A549 (cell line): ENCODE results near the gene ALOX15B. TPM values are rescaled to one million over a fixed set of nuclear protein-coding genes. Genes with fewer than 3 reads are reported as not detected.

Source experiments
- ATAC-seq, 2 experiments: fragments of 200-7000 bp in 1 of 2; fragments of >200 bp in 1 of 2; cut with Nextera tagmentation in 1 of 2; cut with Tn5 transposase in 1 of 2; 3 replicates each; pipeline versions ENCODE4 v1.8.0 to v1.9.1; 2018 to 2020; ENCODE audit warnings: mild to moderate bottlenecking in 1 of 2, moderate library complexity in 1 of 2
- CTCF ChIA-PET: fragments of 300-600 bp; sonication (Branson Sonifier 250); formaldehyde crosslinking; extraction: SDS; loops from one replicate; lab custom pipeline; 2021; ENCODE audit warnings: antibody characterized with exemption, inconsistent platforms; lab: Yijun Ruan, JAX
- POLR2A ChIA-PET: fragments of 350-600 bp; formaldehyde crosslinking; extraction: SDS; loops from one replicate; lab custom pipeline; 2021; ENCODE audit warnings: antibody characterized with exemption, inconsistent platforms; lab: Yijun Ruan, JAX
- DNase-seq, 2 experiments: peaks; one replicate each; pipeline versions ENCODE4 v3.0.0 to v3.0.0-alpha.2; 2011 to 2016; ENCODE audit warnings: low read depth in 1 of 2, low spot score in 1 of 2
- FAIRE-seq: peaks from 2 replicates; lab custom pipeline; 2011; peaks lifted over from hg19 to GRCh38; lab: Jason Lieb, UNC
- H3K27ac ChIP-seq, 2 experiments: fragments of >200 bp; sonication (Bioruptor Twin); formaldehyde crosslinking; 3 replicates each; pipeline ENCODE4 v1.5.1; 2016 to 2017
- H3K4me1 ChIP-seq: fragments of >200 bp; sonication (Bioruptor Twin); formaldehyde crosslinking; 3 replicates; pipeline ENCODE4 v1.6.1; 2016
- H3K4me2 ChIP-seq: fragments of >200 bp; sonication (Bioruptor Twin); formaldehyde crosslinking; 3 replicates; pipeline ENCODE4 v1.6.1; 2016
- H3K4me3 ChIP-seq: fragments of >200 bp; sonication (Bioruptor Twin); formaldehyde crosslinking; 3 replicates; pipeline ENCODE4 v1.5.1; 2016
- H3K9me3 ChIP-seq: fragments of >200 bp; sonication (Bioruptor Twin); formaldehyde crosslinking; 3 replicates; pipeline ENCODE4 v1.6.1; 2016
- BHLHE40 ChIP-seq: IDR thresholded peaks from 2 replicates; pipeline ENCODE4 v1.6.1; 2012; ENCODE audit warnings: low read depth, low read length, inconsistent platforms
- CBX2 ChIP-seq: fragments of 200-600 bp; sonication (generic); IDR thresholded peaks from 2 replicates; pipeline ENCODE4 v1.6.1; 2016; ENCODE audit warnings: low read depth, mild to moderate bottlenecking, borderline replicate concordance
- CBX8 ChIP-seq: fragments of 200-600 bp; sonication (generic); IDR thresholded peaks from 2 replicates; pipeline ENCODE4 v1.6.1; 2016
- CHD2 ChIP-seq: fragments of 150-350 bp; IDR thresholded peaks from 2 replicates; pipeline ENCODE4 v1.6.1; 2014; ENCODE audit warnings: low read length; ENCODE audit not compliant: partially characterized antibody
- CTCF ChIP-seq: fragments of >200 bp; sonication (Bioruptor Twin); formaldehyde crosslinking; IDR thresholded peaks from 3 replicates; pipeline ENCODE4 v1.5.1; 2016
- EHMT2 ChIP-seq: fragments of 200-600 bp; sonication (generic); IDR thresholded peaks from 2 replicates; pipeline ENCODE4 v1.6.1; 2016; ENCODE audit warnings: antibody characterized with exemption, low read depth, mild to moderate bottlenecking, moderate library complexity
- EP300 ChIP-seq, 2 experiments: fragments of >200 bp; sonication (Bioruptor Twin); formaldehyde crosslinking; IDR thresholded peaks; 2 replicates in 1 of 2; 3 replicates in 1 of 2; pipeline ENCODE4 v1.6.1; 2016 to 2017
- FOSB ChIP-seq: fragments of 250-450 bp; sonication (Bioruptor Pico); IDR thresholded peaks from 2 replicates; pipeline ENCODE4 v1.5.0; 2020; ENCODE audit warnings: mild to moderate bottlenecking, moderate library complexity
- FOSL2 ChIP-seq, 2 experiments: fragments of 450-650 bp in 1 of 2; fragments of >200 bp in 1 of 2; sonication (Bioruptor Twin) in 1 of 2; formaldehyde crosslinking; IDR thresholded peaks; 2 replicates each; pipeline versions ENCODE4 v1.5.0 to v1.6.1; 2016 to 2020; ENCODE audit warnings: mild to moderate bottlenecking in 1 of 2, moderate library complexity in 1 of 2
- FOXS1 ChIP-seq: fragments of 250-450 bp; sonication (Bioruptor Pico); IDR thresholded peaks from 2 replicates; pipeline ENCODE4 v1.5.0; 2020; ENCODE audit warnings: mild to moderate bottlenecking, moderate library complexity
- HEYL ChIP-seq: fragments of 250-450 bp; sonication (Bioruptor Pico); IDR thresholded peaks from 2 replicates; pipeline ENCODE4 v1.8.0; 2021; ENCODE audit warnings: mild to moderate bottlenecking, moderate library complexity
- JUNB ChIP-seq: fragments of >200 bp; sonication (Bioruptor Twin); formaldehyde crosslinking; IDR thresholded peaks from 2 replicates; pipeline ENCODE4 v1.6.1; 2016
- KDM1A ChIP-seq: fragments of 200-600 bp; sonication (generic); IDR thresholded peaks from 2 replicates; pipeline ENCODE4 v1.6.1; 2016; ENCODE audit warnings: low read depth, mild to moderate bottlenecking
- KDM5A ChIP-seq: fragments of 200-600 bp; sonication (generic); IDR thresholded peaks from 2 replicates; pipeline ENCODE4 v1.6.1; 2016; ENCODE audit warnings: antibody characterized with exemption, mild to moderate bottlenecking
- MAFK ChIP-seq: fragments of 450-650 bp; IDR thresholded peaks from 2 replicates; pipeline ENCODE4 v1.6.1; 2014; ENCODE audit not compliant: partially characterized antibody
- MAX ChIP-seq: IDR thresholded peaks from 2 replicates; pipeline ENCODE4 v1.6.1; 2012
- MAZ ChIP-seq: fragments of 150-350 bp; IDR thresholded peaks from 2 replicates; pipeline ENCODE4 v1.6.1; 2014; ENCODE audit warnings: antibody characterized with exemption, low read depth, low read length, borderline replicate concordance
- MYC ChIP-seq: IDR thresholded peaks from 2 replicates; pipeline ENCODE4 v1.6.1; 2012; ENCODE audit warnings: mild to moderate bottlenecking, inconsistent platforms, low read length, improper control_type of control experiment, borderline replicate concordance
- PHF8 ChIP-seq: fragments of 200-600 bp; sonication (generic); IDR thresholded peaks from 2 replicates; pipeline ENCODE4 v1.6.1; 2016; ENCODE audit warnings: low read depth, mild to moderate bottlenecking, antibody characterized with exemption, moderate library complexity, borderline replicate concordance
- RAD21 ChIP-seq, 2 experiments: fragments of >200 bp in 1 of 2; sonication (Bioruptor Twin) in 1 of 2; formaldehyde crosslinking in 1 of 2; IDR thresholded peaks in 1 of 2; conservative IDR thresholded peaks in 1 of 2; 2 replicates in 1 of 2; 3 replicates in 1 of 2; pipeline ENCODE4 v1.6.1; 2012 to 2018; ENCODE audit warnings: inconsistent platforms in 1 of 2
- RNF2 ChIP-seq: fragments of 200-600 bp; sonication (generic); IDR thresholded peaks from 2 replicates; pipeline ENCODE4 v1.6.1; 2016; ENCODE audit warnings: low read depth, mild to moderate bottlenecking, antibody characterized with exemption, moderate library complexity, borderline replicate concordance
- SMC3 ChIP-seq: fragments of >200 bp; sonication (Bioruptor Twin); formaldehyde crosslinking; IDR thresholded peaks from 3 replicates; pipeline ENCODE4 v1.6.1; 2018; ENCODE audit warnings: inconsistent platforms
- SREBF2 ChIP-seq: fragments of 450-650 bp; IDR thresholded peaks from 2 replicates; pipeline ENCODE4 v1.6.1; 2014; ENCODE audit warnings: mild to moderate bottlenecking, moderate library complexity
- TFCP2L1 ChIP-seq: fragments of 250-450 bp; sonication (Bioruptor Pico); IDR thresholded peaks from 2 replicates; pipeline ENCODE4 v1.5.0; 2021; ENCODE audit warnings: mild to moderate bottlenecking
- USF2 ChIP-seq: fragments of 450-650 bp; IDR thresholded peaks from 2 replicates; pipeline ENCODE4 v1.6.1; 2014; ENCODE audit warnings: antibody characterized with exemption
- ZC3H11A ChIP-seq: fragments of 450-650 bp; IDR thresholded peaks from 2 replicates; pipeline ENCODE4 v1.6.1; 2014; ENCODE audit warnings: antibody characterized with exemption, mild to moderate bottlenecking
- ZFP36 ChIP-seq: fragments of 450-650 bp; IDR thresholded peaks from 2 replicates; pipeline ENCODE4 v1.6.1; 2014; ENCODE audit warnings: borderline replicate concordance; ENCODE audit not compliant: partially characterized antibody
- ZNF302 ChIP-seq: fragments of 250-450 bp; sonication (Bioruptor Pico); IDR thresholded peaks from 2 replicates; pipeline ENCODE4 v1.9.0; 2021; ENCODE audit warnings: inconsistent platforms, mild to moderate bottlenecking, moderate library complexity
- WGBS: methylation state at CpG from one replicate; pipeline ENCODE4 v1.1.6; 2017; ENCODE audit errors: missing lambda C conversion rate; 5-methylcytosine and 5-hydroxymethylcytosine counted together
- polyA plus RNA-seq, 4 experiments: library from polyadenylated mRNA; depleted of rRNA in 3 of 4; stranded (reverse); fragments of >200 nt; fragmentation: RNase III in 1 of 4; extraction: RNeasy Plus Mini Kit Qiagen cat#74134 plus additional on column Dnase treatment in 1 of 4; gene quantifications; 2 replicates in 3 of 4; 3 replicates in 1 of 4; pipeline ENCODE4 v1.2.3, GENCODE V29; 2011 to 2017

The ALOX15B gene
- polyA plus RNA-seq, 2 of the 4 experiments (the other 2 are of a cell fraction), result not detected

- TF ChIP-seq CTCF (no peak), CBX8 (no peak), FOSB (CRISPR knock-in tag) (no peak), HEYL (no peak), TFCP2L1 (CRISPR knock-in tag) (no peak), CHD2 (no peak), MAX (no peak), ZFP36 (no peak), FOXS1 (CRISPR knock-in tag) (no peak), CBX2 (no peak), BHLHE40 (no peak), MYC (no peak), EHMT2 (no peak), SMC3 (no peak), KDM5A (no peak), FOSL2 (IDR thresholded peaks at IDR 0.05) (no peak), FOSL2 (CRISPR knock-in tag; IDR thresholded peaks at IDR 0.05) (no peak), ZNF302 (CRISPR knock-in tag) (no peak), USF2 (no peak)
- TF ChIP-seq, all 56 proteins: peak for 0
- Histone ChIP-seq H3K4me3 (no peak overlapping the region), H3K4me1 (peaks cover 5% of the 10 kb centered on the region; the same call in 1 of the 3 replicates), H3K4me2 (no peak overlapping the region), H3K9me3 (no peaks in the 10 kb centered on the region), H3K27ac (no peak overlapping the region)
- ChIA-PET CTCF (interaction anchor here (0.5 to 9.6 kb wide), 10 partner anchors 14 to 269 kb away, joined by 3 to 86 read pairs (median 4); no protein-coding TSS in a partner anchor), POLR2A (no interaction called here)
- ATAC-seq, result no peak
- no peak for DNase-seq
- WGBS, result 78% methylated on average over 17 of the region's 17 CpGs
- FAIRE-seq, result no peak
Measured at GRCh38 chr17:8012996-8013640, 25.7 kb upstream of the ALOX15B start.

GRCh38 chr17:8013731-8014557 lies 24.9 kb upstream of the ALOX15B start:
- TF ChIP-seq EP300 (IDR thresholded peaks at IDR 0.05), result no peak
- TF ChIP-seq PHF8, result no peak
- TF ChIP-seq RAD21 (conservative IDR thresholded peaks at IDR 0.05 in 1 of 2, IDR thresholded peaks at IDR 0.05 in 1 of 2), result no peak
- TF ChIP-seq SREBF2, result no peak
- no peak for TF ChIP-seq KDM1A
- no peak for TF ChIP-seq MYC
- no peak for TF ChIP-seq MAFK
- TF ChIP-seq FOXS1 (CRISPR knock-in tag), result no peak
- TF ChIP-seq RNF2, result no peak
- TF ChIP-seq MAZ, result no peak
- TF ChIP-seq MAX, result no peak
- TF ChIP-seq JUNB, result no peak
- TF ChIP-seq ZC3H11A, result no peak
- TF ChIP-seq, all 56 proteins: peak for 0
- POLR2A ChIA-PET, result no interaction called here
- Histone ChIP-seq H3K9me3 (no peaks in the 10 kb centered on the region), H3K4me1 (peaks cover 5% of the 10 kb centered on the region; the same call in 1 of the 3 replicates), H3K4me3 (no peak overlapping the region), H3K4me2 (no peak overlapping the region), H3K27ac (no peak overlapping the region)
- no peak for ATAC-seq
- no peak for DNase-seq
- no peak for FAIRE-seq
- WGBS, result 49% methylated on average over 11 of the region's 12 CpGs
- CTCF ChIA-PET, result interaction anchor here (0.8 to 9.6 kb wide), 11 partner anchors 9 to 270 kb away, joined by 3 to 143 read pairs (median 5); partner anchors contain the start of gene GUCY2D
